VCaP (cell line): Measurements from ENCODE around the gene MGME1.

ENCODE experiments used
- H3K27ac ChIP-seq: fragments of 450-650 bp; 2 replicates; pipeline ENCODE4 v1.5.1; 2017
- TF ChIP-seq, protein P1 (sequence below): fragments of 450-650 bp; conservative IDR thresholded peaks from 2 replicates; pipeline ENCODE4 v1.5.1; 2017; ENCODE audit warnings: mild to moderate bottlenecking, moderate library complexity

Gene MGME1

DNA sequence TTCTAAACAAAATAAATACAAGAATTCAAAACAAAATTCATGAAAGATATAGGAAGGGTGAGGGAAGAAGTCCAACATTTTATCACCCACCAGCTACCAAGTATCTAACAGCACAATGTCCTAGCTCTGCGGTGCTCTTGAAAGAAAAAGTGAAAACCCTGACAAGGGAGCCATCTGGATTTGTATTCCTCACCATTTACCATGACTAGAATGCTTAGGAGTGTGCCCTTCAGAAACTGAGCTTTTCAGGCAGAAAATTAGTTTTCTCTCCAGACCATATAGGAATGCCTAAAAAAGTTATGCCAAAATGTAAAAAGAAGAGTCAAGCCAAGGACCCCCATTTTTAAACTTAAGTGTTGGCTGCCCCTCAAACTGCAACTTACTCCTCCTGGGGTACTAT lies 4.7 kb upstream of the MGME1 start:
- peak overlapping the region; percentile 100 for H3K27ac ChIP-seq
- TF ChIP-seq, protein P1, sequence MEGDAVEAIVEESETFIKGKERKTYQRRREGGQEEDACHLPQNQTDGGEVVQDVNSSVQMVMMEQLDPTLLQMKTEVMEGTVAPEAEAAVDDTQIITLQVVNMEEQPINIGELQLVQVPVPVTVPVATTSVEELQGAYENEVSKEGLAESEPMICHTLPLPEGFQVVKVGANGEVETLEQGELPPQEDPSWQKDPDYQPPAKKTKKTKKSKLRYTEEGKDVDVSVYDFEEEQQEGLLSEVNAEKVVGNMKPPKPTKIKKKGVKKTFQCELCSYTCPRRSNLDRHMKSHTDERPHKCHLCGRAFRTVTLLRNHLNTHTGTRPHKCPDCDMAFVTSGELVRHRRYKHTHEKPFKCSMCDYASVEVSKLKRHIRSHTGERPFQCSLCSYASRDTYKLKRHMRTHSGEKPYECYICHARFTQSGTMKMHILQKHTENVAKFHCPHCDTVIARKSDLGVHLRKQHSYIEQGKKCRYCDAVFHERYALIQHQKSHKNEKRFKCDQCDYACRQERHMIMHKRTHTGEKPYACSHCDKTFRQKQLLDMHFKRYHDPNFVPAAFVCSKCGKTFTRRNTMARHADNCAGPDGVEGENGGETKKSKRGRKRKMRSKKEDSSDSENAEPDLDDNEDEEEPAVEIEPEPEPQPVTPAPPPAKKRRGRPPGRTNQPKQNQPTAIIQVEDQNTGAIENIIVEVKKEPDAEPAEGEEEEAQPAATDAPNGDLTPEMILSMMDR = no peak

GRCh38 chr20:17964632-17965031 lies 4.2 kb upstream of the MGME1 start:
- H3K27ac ChIP-seq = peak overlapping the region; percentile 100; the same call in 1 of the 2 replicates
- TF ChIP-seq, protein P1 = no peak

DNA sequence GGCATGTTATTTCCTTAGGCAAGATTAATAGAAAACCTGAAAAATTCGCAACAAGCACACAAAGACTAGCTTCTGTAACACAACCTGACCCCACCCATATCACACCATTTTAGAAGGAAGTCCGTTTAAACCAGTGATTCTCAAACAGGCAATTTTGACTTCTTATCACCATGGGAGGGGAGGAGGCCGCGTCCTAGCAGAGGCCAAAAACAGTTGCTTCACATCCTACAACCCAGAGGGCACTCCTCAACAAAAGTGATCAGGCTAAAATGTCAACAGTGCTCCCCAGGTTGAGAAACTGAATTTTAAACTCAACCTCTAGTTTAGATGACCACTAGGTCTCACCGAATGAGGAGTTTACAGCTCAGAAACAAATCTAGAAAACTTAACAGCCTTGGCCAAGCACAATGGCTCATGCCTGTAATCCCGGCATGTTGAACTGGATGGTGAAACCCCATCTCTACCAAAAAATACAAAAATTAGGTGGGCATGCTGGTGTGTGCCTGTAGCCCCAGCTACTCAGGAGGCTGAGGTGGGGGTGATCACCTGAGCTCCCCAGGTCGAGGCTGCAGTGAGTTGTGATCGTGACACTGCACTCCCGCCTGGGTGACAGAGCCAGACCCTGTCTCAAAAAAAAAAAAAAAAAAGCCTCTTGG lies 3.6 kb upstream of the MGME1 start:
- H3K27ac ChIP-seq = peak overlapping the region; percentile 100

DNA sequence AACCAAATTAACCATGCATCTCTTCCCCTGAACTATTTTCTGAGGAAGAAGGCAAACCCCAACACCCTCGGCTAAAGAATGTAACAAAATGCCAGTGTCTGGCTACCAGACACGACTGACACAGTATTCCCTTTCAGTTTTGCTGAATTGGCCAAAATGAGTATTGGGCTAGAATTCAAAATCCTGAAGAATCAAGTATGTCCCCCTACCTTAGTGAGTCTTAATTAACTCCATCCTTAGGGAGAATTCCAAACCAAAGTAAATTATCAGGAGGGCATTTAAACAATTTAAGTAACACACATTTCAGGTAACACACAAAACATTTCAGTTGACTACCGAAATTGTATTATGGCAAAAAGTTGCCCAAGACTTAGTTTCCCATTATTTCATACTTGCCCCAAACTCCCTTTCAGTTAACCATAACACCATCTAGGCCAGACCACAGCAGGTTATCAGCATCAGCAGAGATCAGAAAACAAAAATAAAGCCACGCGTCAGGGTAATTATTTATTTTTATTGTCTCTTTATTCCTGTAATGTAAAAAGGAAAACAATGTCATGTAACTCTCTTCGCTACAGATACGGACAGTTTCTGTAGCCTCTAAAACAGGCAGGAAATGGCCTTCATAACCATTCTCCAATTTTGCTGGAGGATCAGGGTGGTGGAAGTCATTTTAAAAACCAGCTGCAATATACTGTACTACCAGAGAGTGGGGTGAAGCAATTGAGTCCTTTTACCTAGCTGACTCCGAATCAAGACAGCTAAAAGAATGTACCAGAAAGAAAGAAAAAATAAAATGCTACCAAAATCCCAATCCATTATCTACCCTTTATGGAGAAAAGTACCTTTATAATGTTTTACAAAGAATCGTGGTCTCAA lies 2.1 kb upstream of the MGME1 start:
- TF ChIP-seq, protein P1 = peak; percentile 44
- peak overlapping the region; percentile 100 for H3K27ac ChIP-seq

More for the DNA sequence above, 3.6 kb upstream of the MGME1 start:
- TF ChIP-seq, protein P1 = no peak

DNA sequence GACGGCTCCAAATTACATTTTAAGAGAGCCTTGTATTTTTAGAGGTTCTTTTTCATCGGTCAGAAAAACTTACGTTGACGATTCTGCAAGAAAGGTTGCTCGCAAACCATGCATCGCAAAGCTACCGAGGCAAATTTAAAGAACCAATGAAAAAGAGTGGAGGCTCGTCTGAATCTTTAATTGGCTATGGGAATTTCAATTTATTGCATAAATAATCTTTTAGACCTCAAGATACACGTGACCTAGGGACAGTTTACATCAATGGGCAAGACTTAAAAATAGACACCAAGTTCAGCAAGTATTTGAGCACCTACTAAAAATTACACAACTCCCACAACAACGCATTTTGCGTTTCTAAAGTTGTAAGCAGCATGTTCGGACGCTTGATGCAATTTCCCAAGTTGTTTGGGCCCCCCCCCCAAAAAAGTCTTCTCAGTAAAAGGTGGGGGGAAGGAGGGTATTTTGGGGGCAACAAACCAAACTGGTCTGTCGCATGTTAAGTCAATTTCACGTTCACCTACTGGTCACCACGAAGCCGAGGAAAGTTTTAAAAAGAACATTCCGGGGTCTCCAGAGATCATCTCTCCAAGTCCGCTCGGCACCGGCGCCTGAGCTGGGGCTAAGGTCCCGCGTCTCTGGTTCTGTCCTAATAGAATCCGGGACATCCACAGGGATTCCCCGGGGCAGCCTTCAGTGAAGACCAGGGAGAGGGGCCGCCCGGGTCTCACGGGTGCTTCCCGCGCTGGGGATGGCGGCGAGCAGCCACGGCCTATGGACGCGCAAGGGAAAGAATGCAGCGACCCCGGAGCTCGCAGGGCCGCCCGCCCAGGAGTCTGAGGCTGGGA lies 1.1 kb upstream of the MGME1 start:
- TF ChIP-seq, protein P1 = no peak
- peak overlapping the region; percentile 100 for H3K27ac ChIP-seq

- TF ChIP-seq, protein P1 = no peak
- H3K27ac ChIP-seq = peak overlapping the region; percentile 100
These were observed 563 bp downstream of the MGME1 start for GRCh38 chr20:17969278-17969883.
